ENCODE measurements around the gene SLC11A2.
"Not testable (repeated sequence)": the region's sequence is repeated elsewhere in the genome, so short reads cannot be mapped to it uniquely, and the experiment has no call there.

The SLC11A2 gene

DNA sequence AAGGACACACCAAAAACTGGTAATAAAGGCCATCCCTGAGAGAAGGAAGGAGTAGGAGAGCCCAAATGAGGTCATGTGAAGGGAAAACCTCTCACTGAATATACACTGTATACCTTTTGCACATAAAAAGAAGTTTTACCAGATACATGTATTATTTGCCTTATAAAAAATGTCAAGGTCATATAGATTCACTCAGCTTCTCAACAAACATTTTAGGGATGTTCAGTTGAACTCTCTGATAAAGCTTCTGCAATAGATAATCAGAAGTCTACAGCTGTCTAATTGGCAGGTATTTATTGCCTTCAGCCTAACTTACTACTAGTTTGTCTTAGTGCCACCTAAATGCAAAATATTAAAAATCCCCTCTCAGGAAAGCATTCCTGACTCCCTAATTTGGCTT is 8.7 kb downstream of the SLC11A2 start:
- H4K20me1 ChIP-seq (ENCODE audit: insufficient read depth, low read length): no peaks in the 10 kb centered on the region
- H3K4me3 ChIP-seq (ENCODE audit: low read depth, low read length, poor library complexity, severe bottlenecking): no peak overlapping the region
- H3K4me2 ChIP-seq (ENCODE audit: low read length): no peak overlapping the region
- no peaks in the 10 kb centered on the region for H3K9me3 ChIP-seq (ENCODE audit: low read length)
- H3K9ac ChIP-seq (ENCODE audit: low read length): no peak overlapping the region
- TF ChIP-seq EZH2 (IDR thresholded peaks at IDR 0.05; ENCODE audit: borderline replicate concordance, low read length): no peak
- TF ChIP-seq, protein P1, sequence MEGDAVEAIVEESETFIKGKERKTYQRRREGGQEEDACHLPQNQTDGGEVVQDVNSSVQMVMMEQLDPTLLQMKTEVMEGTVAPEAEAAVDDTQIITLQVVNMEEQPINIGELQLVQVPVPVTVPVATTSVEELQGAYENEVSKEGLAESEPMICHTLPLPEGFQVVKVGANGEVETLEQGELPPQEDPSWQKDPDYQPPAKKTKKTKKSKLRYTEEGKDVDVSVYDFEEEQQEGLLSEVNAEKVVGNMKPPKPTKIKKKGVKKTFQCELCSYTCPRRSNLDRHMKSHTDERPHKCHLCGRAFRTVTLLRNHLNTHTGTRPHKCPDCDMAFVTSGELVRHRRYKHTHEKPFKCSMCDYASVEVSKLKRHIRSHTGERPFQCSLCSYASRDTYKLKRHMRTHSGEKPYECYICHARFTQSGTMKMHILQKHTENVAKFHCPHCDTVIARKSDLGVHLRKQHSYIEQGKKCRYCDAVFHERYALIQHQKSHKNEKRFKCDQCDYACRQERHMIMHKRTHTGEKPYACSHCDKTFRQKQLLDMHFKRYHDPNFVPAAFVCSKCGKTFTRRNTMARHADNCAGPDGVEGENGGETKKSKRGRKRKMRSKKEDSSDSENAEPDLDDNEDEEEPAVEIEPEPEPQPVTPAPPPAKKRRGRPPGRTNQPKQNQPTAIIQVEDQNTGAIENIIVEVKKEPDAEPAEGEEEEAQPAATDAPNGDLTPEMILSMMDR (IDR thresholded peaks at IDR 0.05; ENCODE audit: low read length): no peak
- H3K27ac ChIP-seq (ENCODE audit: low read depth, low read length, poor library complexity, severe bottlenecking): no peak overlapping the region
- H3K27me3 ChIP-seq (ENCODE audit: insufficient read depth, low read length): no peaks in the 10 kb centered on the region
- H3F3A ChIP-seq (ENCODE audit: insufficient read depth, low read length): no peaks in the 10 kb centered on the region
- H3K9me2 ChIP-seq (ENCODE audit: low read depth, low read length): no peaks in the 10 kb centered on the region
- peaks cover 60% of the 10 kb centered on the region for H3K79me2 ChIP-seq (ENCODE audit: insufficient read depth, low read length)
- H3K36me3 ChIP-seq (ENCODE audit: insufficient read depth, low read length): no peaks in the 10 kb centered on the region
- H2AFZ ChIP-seq (ENCODE audit: low read length): no peak overlapping the region
- peaks cover 36% of the 10 kb centered on the region for H3K4me1 ChIP-seq (ENCODE audit: insufficient read depth, low read length, severe bottlenecking)

GRCh38 chr12:51014467-51014866 is 11.7 kb downstream of the SLC11A2 start:
- H3K9ac ChIP-seq (ENCODE audit: low read length); H3K27ac ChIP-seq (ENCODE audit: low read depth, low read length, poor library complexity, severe bottlenecking); H3F3A ChIP-seq (ENCODE audit: insufficient read depth, low read length); H4K20me1 ChIP-seq (ENCODE audit: insufficient read depth, low read length); H3K4me1 ChIP-seq (ENCODE audit: insufficient read depth, low read length, severe bottlenecking); H2AFZ ChIP-seq (ENCODE audit: low read length); H3K9me3 ChIP-seq (ENCODE audit: low read length); H3K36me3 ChIP-seq (ENCODE audit: insufficient read depth, low read length); H3K4me2 ChIP-seq (ENCODE audit: low read length); H3K27me3 ChIP-seq (ENCODE audit: insufficient read depth, low read length); H3K9me2 ChIP-seq (ENCODE audit: low read depth, low read length); H3K4me3 ChIP-seq (ENCODE audit: low read depth, low read length, poor library complexity, severe bottlenecking): not testable (repeated sequence)
- H3K79me2 ChIP-seq (ENCODE audit: insufficient read depth, low read length): peaks cover 36% of the 10 kb centered on the region

DNA sequence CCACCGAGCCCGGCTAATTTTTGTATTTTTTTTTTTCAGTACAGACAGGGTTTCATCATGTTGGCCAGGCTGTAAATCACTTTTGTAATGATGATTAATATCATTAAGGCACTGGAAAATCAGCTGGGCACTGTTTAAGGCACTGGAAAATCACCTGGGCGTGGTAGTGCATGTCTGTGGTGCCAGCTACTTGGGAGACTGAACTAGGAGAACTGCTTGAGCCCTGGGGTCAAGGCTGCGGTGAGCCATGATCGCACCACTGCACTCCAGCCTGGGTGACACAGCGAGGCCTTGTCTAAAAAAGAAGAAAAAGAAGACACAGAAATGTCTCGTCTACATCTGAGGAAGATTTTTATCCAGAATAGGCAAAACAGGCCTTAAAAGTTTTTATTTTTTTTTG is 12.7 kb downstream of the SLC11A2 start:
- H3K9ac ChIP-seq (ENCODE audit: low read length): no peak overlapping the region
- H3K27ac ChIP-seq (ENCODE audit: low read depth, low read length, poor library complexity, severe bottlenecking): no peak overlapping the region
- H3F3A ChIP-seq (ENCODE audit: insufficient read depth, low read length): no peaks in the 10 kb centered on the region
- peaks cover 12% of the 10 kb centered on the region for H3K4me1 ChIP-seq (ENCODE audit: insufficient read depth, low read length, severe bottlenecking)
- H3K4me2 ChIP-seq (ENCODE audit: low read length): no peak overlapping the region
- no peaks in the 10 kb centered on the region for H4K20me1 ChIP-seq (ENCODE audit: insufficient read depth, low read length)
- no peaks in the 10 kb centered on the region for H3K9me2 ChIP-seq (ENCODE audit: low read depth, low read length)
- H3K9me3 ChIP-seq (ENCODE audit: low read length): no peaks in the 10 kb centered on the region
- no peak overlapping the region for H2AFZ ChIP-seq (ENCODE audit: low read length)
- H3K27me3 ChIP-seq (ENCODE audit: insufficient read depth, low read length): no peaks in the 10 kb centered on the region
- H3K36me3 ChIP-seq (ENCODE audit: insufficient read depth, low read length): peaks cover under 1% of the 10 kb centered on the region; the same call in 1 of the 2 replicates
- H3K79me2 ChIP-seq (ENCODE audit: insufficient read depth, low read length): peaks cover 27% of the 10 kb centered on the region
- H3K4me3 ChIP-seq (ENCODE audit: low read depth, low read length, poor library complexity, severe bottlenecking): no peak overlapping the region
- TF ChIP-seq, protein P1 (IDR thresholded peaks at IDR 0.05; ENCODE audit: low read length): no peak
- TF ChIP-seq EZH2 (IDR thresholded peaks at IDR 0.05; ENCODE audit: borderline replicate concordance, low read length): no peak

DNA sequence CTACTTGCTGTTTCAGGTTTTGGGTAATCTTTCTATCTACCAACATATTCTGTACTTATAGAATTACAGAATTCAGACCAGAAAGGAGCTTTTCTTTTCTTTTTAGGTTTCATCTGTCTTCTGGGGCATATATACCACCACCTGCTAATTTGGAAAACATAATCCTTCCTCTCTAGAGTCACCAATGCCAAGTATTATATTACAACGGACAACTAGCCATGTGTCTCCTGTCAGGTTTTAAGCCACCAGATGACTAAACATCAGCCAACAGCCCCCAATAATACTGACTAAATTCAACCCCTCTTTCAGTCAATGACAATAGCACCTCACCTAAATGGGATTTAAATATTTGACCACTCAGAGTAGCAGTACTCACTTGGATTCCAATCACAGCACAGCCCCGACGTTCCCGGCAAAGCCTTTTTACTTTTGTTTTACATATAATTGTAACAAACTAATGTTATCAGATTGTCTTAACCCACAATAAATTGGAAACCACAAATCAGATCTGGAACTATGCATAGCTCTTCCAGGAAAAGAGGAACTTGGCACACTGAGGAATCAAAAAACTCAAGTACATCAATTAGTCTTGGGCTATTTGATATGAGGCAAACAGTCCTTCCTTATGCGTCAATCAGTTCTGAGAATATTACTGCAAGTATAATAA is 13.5 kb downstream of the SLC11A2 start:
- Histone ChIP-seq H4K20me1 (ENCODE audit: insufficient read depth, low read length) (no peaks in the 10 kb centered on the region), H2AFZ (ENCODE audit: low read length) (no peak overlapping the region), H3K36me3 (ENCODE audit: insufficient read depth, low read length) (peaks cover 3% of the 10 kb centered on the region; the same call in 1 of the 2 replicates), H3K4me3 (ENCODE audit: low read depth, low read length, poor library complexity, severe bottlenecking) (no peak overlapping the region), H3K27me3 (ENCODE audit: insufficient read depth, low read length) (no peaks in the 10 kb centered on the region), H3K9me3 (ENCODE audit: low read length) (no peaks in the 10 kb centered on the region), H3K4me2 (ENCODE audit: low read length) (no peak overlapping the region), H3K4me1 (ENCODE audit: insufficient read depth, low read length, severe bottlenecking) (peaks cover 13% of the 10 kb centered on the region), H3K9me2 (ENCODE audit: low read depth, low read length) (no peaks in the 10 kb centered on the region), H3K27ac (ENCODE audit: low read depth, low read length, poor library complexity, severe bottlenecking) (no peak overlapping the region), H3K79me2 (ENCODE audit: insufficient read depth, low read length) (peaks cover 24% of the 10 kb centered on the region), H3K9ac (ENCODE audit: low read length) (no peak overlapping the region), H3F3A (ENCODE audit: insufficient read depth, low read length) (no peaks in the 10 kb centered on the region)
- TF ChIP-seq, protein P1 (IDR thresholded peaks at IDR 0.05; ENCODE audit: low read length): no peak
- TF ChIP-seq EZH2 (IDR thresholded peaks at IDR 0.05; ENCODE audit: borderline replicate concordance, low read length): no peak
